ENCODE measurements around the gene LRCH1.

- TF ChIP-seq EP300 (IDR thresholded peaks at IDR 0.05; ENCODE audit: borderline replicate concordance in 1 of 2, low read depth in 1 of 2, low read length in 1 of 2) (no peak), CHD2 (IDR thresholded peaks at IDR 0.05; ENCODE audit: low read length, partially characterized antibody) (no peak), REST (IDR thresholded peaks at IDR 0.05; ENCODE audit: low read depth, low read length) (no peak), TAF1 (IDR thresholded peaks at IDR 0.05; ENCODE audit: borderline replicate concordance, low read depth, low read length) (no peak), USF1 (IDR thresholded peaks at IDR 0.05; ENCODE audit: borderline replicate concordance, low read depth) (no peak), POLR2AphosphoS5 (IDR thresholded peaks at IDR 0.05; ENCODE audit: low read depth, low read length) (no peak), CTCF (IDR thresholded peaks at IDR 0.05) (no peak), ZBTB33 (IDR thresholded peaks at IDR 0.05; ENCODE audit: borderline replicate concordance, low read depth) (no peak), GABPA (IDR thresholded peaks at IDR 0.05; ENCODE audit: low read depth) (no peak), MAX (IDR thresholded peaks at IDR 0.05; ENCODE audit: low read depth) (no peak)
Measured at GRCh38 chr13:46586751-46587514, 34.0 kb downstream of the LRCH1 start.

All from SK-N-SH (cell line).